Measurements from ENCODE around the gene PPIA. TPM values are rescaled to one million over a fixed set of nuclear protein-coding genes. Genes with fewer than 3 reads are reported as not detected.

The PPIA gene
- total RNA-seq, 1 experiment from 2014 or later: 3,599 TPM

GRCh38 chr7:44805950-44806349, 9.5 kb downstream of the PPIA start:
- no peak for TF ChIP-seq EZH2 (IDR thresholded peaks at IDR 0.05; ENCODE audit: low read depth)
- TF ChIP-seq CTCF (conservative IDR thresholded peaks at IDR 0.05): no peak
- H3K4me2 ChIP-seq: no peak overlapping the region
- H3K4me3 ChIP-seq: no peak overlapping the region
- no peak overlapping the region for H3K27ac ChIP-seq
- no peaks in the 10 kb centered on the region for H3K27me3 ChIP-seq (ENCODE audit: insufficient read depth, low read depth)
- POLR2A ChIA-PET (ENCODE audit: unreplicated experiment): interaction anchor here (0.6 kb wide), 2 partner anchors 42 to 232 kb away, joined by 3 to 7 read pairs; partner anchors contain the start of genes DDX56 and H2AZ2
- H3F3A ChIP-seq (ENCODE audit: insufficient read depth, low read depth): peaks cover 78% of the 10 kb centered on the region
- H3K4me1 ChIP-seq (replicated peaks; ENCODE audit: insufficient read depth): peaks cover 27% of the 10 kb centered on the region
- no peak overlapping the region for H2AFZ ChIP-seq
- DNase-seq: no peak
- peaks cover 38% of the 10 kb centered on the region for H4K20me1 ChIP-seq (ENCODE audit: insufficient read depth)
- no peaks in the 10 kb centered on the region for H3K9me3 ChIP-seq (ENCODE audit: insufficient read depth, low read depth)
- H3K9me2 ChIP-seq (ENCODE audit: insufficient read depth): no peaks in the 10 kb centered on the region
- BruUV-seq (replicated peaks): no TSS peak
- peaks cover 22% of the 10 kb centered on the region for H3K36me3 ChIP-seq (ENCODE audit: low read depth)
- intact Hi-C loops (cut with micrococcal nuclease; ENCODE audit: unreplicated experiment): no loop called here
- peaks cover 7% of the 10 kb centered on the region for H3K79me2 ChIP-seq (ENCODE audit: low read depth)
- CTCF ChIA-PET: interaction anchor here (0.6 kb wide), 1 partner anchor 79 kb away, joined by 3 read pairs; no protein-coding TSS in a partner anchor

DNA sequence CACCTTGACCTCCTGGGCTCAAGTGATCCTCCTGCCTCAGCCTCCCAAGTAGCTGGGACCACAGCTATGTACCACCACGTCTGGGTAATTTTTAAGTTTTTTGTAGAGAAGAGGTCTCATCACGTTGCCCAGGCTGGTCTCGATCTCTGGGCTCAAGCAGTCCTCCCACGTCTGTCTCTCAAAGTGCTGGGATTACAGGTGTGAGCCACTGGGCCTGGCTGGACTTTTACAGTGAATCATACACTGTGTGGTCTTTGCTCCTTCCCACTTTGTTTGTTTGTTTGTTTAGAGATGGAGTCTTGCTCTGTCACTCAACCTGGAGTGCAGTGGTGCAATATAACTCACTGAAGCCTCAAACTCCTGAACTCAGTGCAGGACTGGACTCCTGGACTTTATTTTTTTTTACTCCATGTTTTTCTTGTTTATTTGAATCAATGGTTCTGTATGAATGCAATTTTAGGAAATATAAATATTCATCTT, 12.5 kb downstream of the PPIA start:
- POLR2A ChIA-PET (ENCODE audit: unreplicated experiment): interaction anchor here (0.6 kb wide), 1 partner anchor 38 kb away, joined by 8 read pairs; no protein-coding TSS in a partner anchor
- H3F3A ChIP-seq (ENCODE audit: insufficient read depth, low read depth): peaks cover 57% of the 10 kb centered on the region
- H3K27ac ChIP-seq: no peak overlapping the region
- H3K36me3 ChIP-seq (ENCODE audit: low read depth): no peaks in the 10 kb centered on the region
- H2AFZ ChIP-seq: no peak overlapping the region
- intact Hi-C loops (cut with micrococcal nuclease; ENCODE audit: unreplicated experiment): no loop called here
- peaks cover 29% of the 10 kb centered on the region for H3K4me1 ChIP-seq (replicated peaks; ENCODE audit: insufficient read depth)
- TF ChIP-seq CTCF (conservative IDR thresholded peaks at IDR 0.05) (no peak), EZH2 (IDR thresholded peaks at IDR 0.05; ENCODE audit: low read depth) (no peak)
- no peaks in the 10 kb centered on the region for H3K79me2 ChIP-seq (ENCODE audit: low read depth)
- DNase-seq: peak in 1 of 2 experiments; percentile 64
- H3K4me3 ChIP-seq: no peak overlapping the region
- peaks cover 7% of the 10 kb centered on the region for H4K20me1 ChIP-seq (ENCODE audit: insufficient read depth)
- H3K9me3 ChIP-seq (ENCODE audit: insufficient read depth, low read depth): no peaks in the 10 kb centered on the region
- no peaks in the 10 kb centered on the region for H3K27me3 ChIP-seq (ENCODE audit: insufficient read depth, low read depth)
- H3K4me2 ChIP-seq: no peak overlapping the region
- no peaks in the 10 kb centered on the region for H3K9me2 ChIP-seq (ENCODE audit: insufficient read depth)
- CTCF ChIA-PET: no interaction called here
- BruUV-seq (replicated peaks): no TSS peak

- Histone ChIP-seq H3K9me3 (ENCODE audit: insufficient read depth, low read depth) (no peaks in the 10 kb centered on the region), H3K4me2 (peak overlapping the region; percentile 11; the same call in 1 of the 2 replicates), H3F3A (ENCODE audit: insufficient read depth, low read depth) (peaks cover 38% of the 10 kb centered on the region), H3K4me3 (no peak overlapping the region), H3K36me3 (ENCODE audit: low read depth) (no peaks in the 10 kb centered on the region), H4K20me1 (ENCODE audit: insufficient read depth) (no peaks in the 10 kb centered on the region), H2AFZ (no peak overlapping the region), H3K79me2 (ENCODE audit: low read depth) (no peaks in the 10 kb centered on the region), H3K27ac (peak overlapping the region; percentile 2; the same call in 1 of the 2 replicates), H3K27me3 (ENCODE audit: insufficient read depth, low read depth) (no peaks in the 10 kb centered on the region), H3K4me1 (replicated peaks; ENCODE audit: insufficient read depth) (peaks cover 16% of the 10 kb centered on the region), H3K9me2 (ENCODE audit: insufficient read depth) (no peaks in the 10 kb centered on the region)
- DNase-seq: peak in 1 of 2 experiments; percentile 84
- ChIA-PET CTCF (no interaction called here), POLR2A (ENCODE audit: unreplicated experiment) (interaction anchor here (0.6 kb wide), 1 partner anchor 19 kb away, joined by 19 read pairs; no protein-coding TSS in a partner anchor)
- TF ChIP-seq EZH2 (IDR thresholded peaks at IDR 0.05; ENCODE audit: low read depth): no peak
- no peak for TF ChIP-seq CTCF (conservative IDR thresholded peaks at IDR 0.05)
- intact Hi-C loops (cut with micrococcal nuclease; ENCODE audit: unreplicated experiment): no loop called here
- BruUV-seq (replicated peaks): no TSS peak
Observed at GRCh38 chr7:44811093-44811492, 14.6 kb downstream of the PPIA start.

Measured in PC-9 (cell line).